Measurements from ENCODE around the gene PARP12. TPM values are rescaled to one million over a fixed set of nuclear protein-coding genes. Genes with fewer than 3 reads are reported as not detected.

PARP12 gene
- total RNA-seq, 1 donor from 2014 or later = 2.9 TPM

- no peak for DNase-seq (ENCODE audit: low read depth, low spot score)
- TF ChIP-seq CTCF (conservative IDR thresholded peaks at IDR 0.05) = no peak
- Mint-ChIP-seq H3K27me3 (ENCODE audit: low read depth) (no peaks in the 10 kb centered on the region), H3K4me3 (no peak overlapping the region), H3K4me1 (no peaks in the 10 kb centered on the region), H3K36me3 (ENCODE audit: low read depth) (no peaks in the 10 kb centered on the region), H3K9me3 (no peaks in the 10 kb centered on the region), H3K27ac (ENCODE audit: unreplicated experiment) (no peak overlapping the region)
Measured at GRCh38 chr7:140041659-140042385, 20.9 kb downstream of the PARP12 start.

GRCh38 chr7:140039896-140040295 lies 22.9 kb downstream of the PARP12 start:
- Mint-ChIP-seq H3K4me3 (no peak overlapping the region), H3K36me3 (ENCODE audit: low read depth) (no peaks in the 10 kb centered on the region), H3K27ac (ENCODE audit: unreplicated experiment) (no peak overlapping the region), H3K27me3 (ENCODE audit: low read depth) (no peaks in the 10 kb centered on the region), H3K9me3 (no peaks in the 10 kb centered on the region), H3K4me1 (no peaks in the 10 kb centered on the region)
- no peak for DNase-seq (ENCODE audit: low read depth, low spot score)
- TF ChIP-seq CTCF (conservative IDR thresholded peaks at IDR 0.05) = no peak

- Mint-ChIP-seq H3K27ac (ENCODE audit: unreplicated experiment) (no peak overlapping the region), H3K4me1 (no peaks in the 10 kb centered on the region), H3K4me3 (no peak overlapping the region), H3K36me3 (ENCODE audit: low read depth) (no peaks in the 10 kb centered on the region), H3K9me3 (no peaks in the 10 kb centered on the region), H3K27me3 (ENCODE audit: low read depth) (no peaks in the 10 kb centered on the region)
- no peak for DNase-seq (ENCODE audit: low read depth, low spot score)
- TF ChIP-seq CTCF (conservative IDR thresholded peaks at IDR 0.05) = no peak
Measured at GRCh38 chr7:140039066-140039465, 23.7 kb downstream of the PARP12 start.

- TF ChIP-seq CTCF (conservative IDR thresholded peaks at IDR 0.05) = no peak
- no peak overlapping the region for H3K4me3 Mint-ChIP-seq
- DNase-seq (ENCODE audit: low read depth, low spot score) = no peak
- H3K4me1 Mint-ChIP-seq = no peaks in the 10 kb centered on the region
- no peaks in the 10 kb centered on the region for H3K27me3 Mint-ChIP-seq (ENCODE audit: low read depth)
- H3K27ac Mint-ChIP-seq (ENCODE audit: unreplicated experiment) = no peak overlapping the region
- H3K9me3 Mint-ChIP-seq = no peaks in the 10 kb centered on the region
- H3K36me3 Mint-ChIP-seq (ENCODE audit: low read depth) = no peaks in the 10 kb centered on the region
Measured at GRCh38 chr7:140036224-140036962, 26.4 kb downstream of the PARP12 start.

GRCh38 chr7:140035400-140036223 lies 27.1 kb downstream of the PARP12 start:
- TF ChIP-seq CTCF (conservative IDR thresholded peaks at IDR 0.05) = no peak
- no peaks in the 10 kb centered on the region for H3K9me3 Mint-ChIP-seq
- no peak overlapping the region for H3K4me3 Mint-ChIP-seq
- no peak overlapping the region for H3K27ac Mint-ChIP-seq (ENCODE audit: unreplicated experiment)
- no peaks in the 10 kb centered on the region for H3K4me1 Mint-ChIP-seq
- no peaks in the 10 kb centered on the region for H3K36me3 Mint-ChIP-seq (ENCODE audit: low read depth)
- no peaks in the 10 kb centered on the region for H3K27me3 Mint-ChIP-seq (ENCODE audit: low read depth)
- DNase-seq (ENCODE audit: low read depth, low spot score) = no peak
